AG08396 (cell line): ENCODE measurements around the gene PUS10.
"Not testable (repeated sequence)": the region's sequence is repeated elsewhere in the genome, so short reads cannot be mapped to it uniquely, and the experiment has no call there.

ENCODE experiments used
- DNase-seq: peaks from one replicate; pipeline ENCODE4 v3.0.0; 2012; ENCODE audit warnings: low spot score, mixed read lengths

The PUS10 gene

GRCh38 chr2:60932954-60933353 is 85.1 kb downstream of the PUS10 start:
- no peak for DNase-seq

- not testable (repeated sequence) for DNase-seq
Measured at GRCh38 chr2:60932061-60932460, 86.0 kb downstream of the PUS10 start.

- no peak for DNase-seq
Measured at GRCh38 chr2:60926741-60927552, 91.1 kb downstream of the PUS10 start.

GRCh38 chr2:60925994-60926740 is 91.9 kb downstream of the PUS10 start:
- peak; percentile 30 for DNase-seq

GRCh38 chr2:60907329-60907728 is 110.7 kb downstream of the PUS10 start:
- DNase-seq, result no peak

- DNase-seq, result no peak
Measured at GRCh38 chr2:60906395-60906794, 111.7 kb downstream of the PUS10 start.

GRCh38 chr2:60905867-60906266 is 112.2 kb downstream of the PUS10 start:
- DNase-seq, result not testable (repeated sequence)

- DNase-seq, result not testable (repeated sequence)
Measured at GRCh38 chr2:60901296-60901695, 116.8 kb downstream of the PUS10 start.

- DNase-seq, result no peak
Measured at GRCh38 chr2:60899892-60900249, 118.2 kb downstream of the PUS10 start.

GRCh38 chr2:60899230-60899891 is 118.7 kb downstream of the PUS10 start:
- no peak for DNase-seq

- no peak for DNase-seq
Measured at GRCh38 chr2:60898567-60898966, 119.5 kb downstream of the PUS10 start.
